ENCODE measurements around the gene BCR. TPM values are rescaled to one million over a fixed set of nuclear protein-coding genes. Genes with fewer than 3 reads are reported as not detected.

The BCR gene
- total RNA-seq, 1 experiment from 2014 or later: 77.0 TPM

DNA sequence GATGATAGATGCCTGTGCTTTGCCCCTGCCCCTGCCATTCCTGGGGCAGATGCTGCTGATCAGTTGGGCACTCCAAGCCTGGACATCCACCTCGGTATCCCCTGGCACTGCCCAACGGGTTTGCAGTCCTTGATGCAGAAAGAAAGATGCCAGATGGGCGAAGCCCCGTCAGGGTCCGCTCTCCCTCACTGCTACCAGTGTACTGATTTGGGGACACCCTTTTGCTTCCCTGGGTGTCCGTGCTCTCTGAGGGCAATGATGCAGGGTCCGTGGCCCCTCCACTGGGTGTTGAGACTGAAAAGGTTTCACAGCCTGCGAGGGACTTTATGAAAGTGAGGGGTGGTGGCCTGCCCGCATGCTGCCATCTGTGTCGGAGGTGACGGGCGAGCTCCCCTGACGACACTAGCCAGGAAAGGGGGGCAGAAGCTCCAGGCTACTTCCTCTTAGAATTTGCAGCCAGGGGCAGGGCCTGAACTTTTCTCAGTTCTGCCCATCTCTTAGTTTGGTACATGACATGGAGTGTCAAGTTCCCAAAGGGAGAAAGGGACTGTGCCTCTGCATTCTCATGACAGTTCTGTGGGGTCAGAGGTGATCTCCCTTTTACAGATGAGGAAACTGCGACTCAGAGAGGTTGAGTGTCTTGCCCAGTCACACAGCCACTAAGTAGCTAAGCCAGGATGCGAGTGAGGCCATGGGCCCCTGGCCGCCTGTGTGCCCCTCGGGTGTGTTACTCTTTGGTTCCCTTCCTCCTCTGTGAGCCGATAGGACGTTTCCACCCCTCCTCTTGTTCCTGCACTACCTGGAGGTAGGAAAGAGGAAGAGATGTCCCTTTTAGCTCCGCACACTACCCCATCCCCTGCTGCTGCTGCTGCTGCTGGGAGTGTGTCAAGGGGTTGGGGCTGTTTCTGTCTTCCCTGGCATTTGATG, 96.6 kb downstream of the BCR start:
- Mint-ChIP-seq H3K36me3 (ENCODE audit: insufficient read depth in 1 of 3, low read depth in 3 of 3) (peaks cover 20 to 69% (median 65%) of the 10 kb centered on the region in 3 experiments), H3K4me3 (no peak overlapping the region), H3K9me3 (no peaks in the 10 kb centered on the region), H3K27me3 (ENCODE audit: low read depth) (no peaks in the 10 kb centered on the region), H3K4me1 (0 out of 4 replicates have a peak, but pooled peaks cover 0 to 2% of the 10 kb centered on the region in 2 experiments), H3K27ac (peak overlapping the region in 2 of 3 experiments; percentile 68; a peak in 2 of 7 replicates)
- WGBS (ENCODE audit: extremely low coverage, insufficient read length, low lambda C conversion rate): no CpG with 5 or more reads among the region's 20 CpGs
- Histone ChIP-seq H3K18ac (ENCODE audit: insufficient read length, low read depth, low read length) (no peak overlapping the region), H2AK5ac (ENCODE audit: insufficient read length, low read length) (no peak overlapping the region), H4K20me1 (ENCODE audit: control insufficient read depth, insufficient read depth, insufficient read length) (no peaks in the 10 kb centered on the region), H3K9me3 (ENCODE audit: control insufficient read depth, low read depth, low read length) (no peaks in the 10 kb centered on the region), H3K14ac (ENCODE audit: insufficient read depth, low read length) (no peak overlapping the region), H4K5ac (ENCODE audit: insufficient read length, low read depth, low read length) (no peak overlapping the region), H3K79me1 (ENCODE audit: insufficient read depth, low read depth, low read length, poor library complexity, severe bottlenecking) (no peaks in the 10 kb centered on the region), H2BK120ac (ENCODE audit: low read depth, low read length, poor library complexity, severe bottlenecking) (no peak overlapping the region), H4K91ac (ENCODE audit: insufficient read length, low read depth, low read length) (no peak overlapping the region), H3K79me2 (ENCODE audit: insufficient read depth, low read length) (no peaks in the 10 kb centered on the region), H3K4ac (ENCODE audit: low read depth, low read length) (no peak overlapping the region), H3K9ac (ENCODE audit: extremely low read depth, insufficient read length, low read length) (no peak overlapping the region), H2BK15ac (ENCODE audit: low read depth, low read length) (no peak overlapping the region), H3K4me2 (ENCODE audit: insufficient read depth, insufficient read length, low read length) (no peak overlapping the region), H3T11ph (ENCODE audit: low read length) (no peak overlapping the region), H3K4me1 (ENCODE audit: insufficient read depth, low read length) (no peaks in the 10 kb centered on the region), H3K23me2 (ENCODE audit: insufficient read length, low read depth, low read length, poor library complexity, severe bottlenecking) (no peaks in the 10 kb centered on the region), H2BK5ac (ENCODE audit: insufficient read length, low read length) (no peak overlapping the region), H2AFZ (ENCODE audit: low read length) (no peak overlapping the region), H3K23ac (ENCODE audit: insufficient read length, low read depth, low read length) (no peak overlapping the region), H3K27me3 (ENCODE audit: insufficient read depth, low read length) (no peaks in the 10 kb centered on the region), H2BK20ac (ENCODE audit: low read depth, low read length, poor library complexity, severe bottlenecking) (no peak overlapping the region), H3K56ac (ENCODE audit: insufficient read length, low read depth, low read length) (no peak overlapping the region), H2BK12ac (ENCODE audit: insufficient read length, low read depth, low read length) (no peak overlapping the region), H4K8ac (replicated peaks; ENCODE audit: insufficient read length, low read depth, low read length) (no peak overlapping the region), H3K27ac (ENCODE audit: insufficient read length, low read depth, low read length) (no peak overlapping the region)
- TF ChIP-seq CTCF (conservative IDR thresholded peaks at IDR 0.05): no peak
- DNase-seq: no peak
